ENCODE data around the gene RNF8. TPM values are rescaled to one million over a fixed set of nuclear protein-coding genes. Genes with fewer than 3 reads are reported as not detected.

The RNF8 gene
- polyA plus RNA-seq, 3 donors = 4.2 to 4.9 (median 4.7) TPM

DNA sequence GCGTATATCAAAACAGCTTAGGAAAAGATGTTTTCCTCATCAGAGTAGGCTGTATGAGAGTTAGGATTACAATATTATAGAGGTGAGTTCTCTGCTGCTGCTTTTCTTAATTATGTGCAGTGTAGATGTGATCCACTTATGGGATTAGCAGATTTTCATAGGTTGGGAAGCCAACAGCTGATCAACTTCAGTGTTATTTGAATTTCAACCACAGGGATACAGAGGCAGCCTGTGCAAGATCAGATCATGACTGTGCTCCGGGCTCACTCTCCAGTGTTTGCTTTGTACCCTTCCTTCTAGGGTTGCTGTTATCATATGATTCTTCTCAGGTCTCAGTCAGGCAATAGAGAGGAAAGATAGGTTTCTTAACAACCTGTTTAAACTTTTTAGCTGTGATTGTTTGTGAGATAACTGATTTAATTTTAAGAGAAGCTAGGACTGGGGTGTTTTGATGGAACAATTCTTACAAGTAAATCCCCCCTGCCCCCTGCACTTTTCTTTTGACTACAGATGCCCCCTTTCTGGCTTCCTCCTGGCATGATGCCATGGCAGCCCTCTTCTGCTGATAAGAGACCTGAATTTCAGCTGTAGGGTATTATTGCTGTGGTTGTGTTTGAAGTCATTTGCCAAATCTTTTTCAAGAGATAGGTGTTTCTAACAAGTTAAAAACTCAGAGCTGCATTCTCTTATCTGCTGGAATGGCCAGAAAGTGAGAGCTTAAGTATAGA is 8.5 kb downstream of the RNF8 start:
- WGBS (ENCODE audit: insufficient coverage) = 100% methylated on average over 1 of the region's 2 CpGs
- no peaks in the 10 kb centered on the region for H3K27me3 ChIP-seq (ENCODE audit: control insufficient read depth in 2 of 2, insufficient read depth in 2 of 2, low read length in 2 of 2)
- H3K9me3 ChIP-seq (replicated peaks in 1 of 2; ENCODE audit: control insufficient read depth in 1 of 2, insufficient read depth in 1 of 2, low read length in 2 of 2) = no peaks in the 10 kb centered on the region

DNA sequence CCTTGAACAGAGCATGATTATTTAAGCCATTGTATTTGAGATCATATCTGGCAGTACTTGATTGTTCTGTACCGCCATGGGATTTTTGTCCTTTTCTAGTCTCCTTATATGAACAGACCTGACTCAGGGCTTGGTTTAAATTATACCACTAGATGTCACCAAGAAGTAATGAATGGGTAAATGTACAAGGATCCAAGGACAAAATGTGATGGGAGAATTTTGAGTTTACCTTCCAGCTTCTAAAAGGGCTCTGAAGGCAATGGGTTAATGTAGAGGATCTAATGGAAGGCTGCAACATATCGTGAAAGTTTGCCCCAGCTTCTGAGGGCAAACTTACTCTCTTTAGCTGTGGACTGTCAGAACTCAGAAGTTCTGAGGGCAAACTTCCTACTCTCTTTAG is 12.0 kb downstream of the RNF8 start:
- Histone ChIP-seq H4K20me1 (ENCODE audit: insufficient read depth, low read length) (no peaks in the 10 kb centered on the region), H3K4me2 (replicated peaks; ENCODE audit: extremely low read depth, low read length, poor library complexity, severe bottlenecking) (no peak overlapping the region), H3K27ac (ENCODE audit: low read depth in 1 of 2, low read length in 2 of 2) (no peak overlapping the region), H3K4me3 (replicated peaks in 1 of 3; ENCODE audit: low read depth in 2 of 3, low read length in 3 of 3) (no peak overlapping the region), H3K79me2 (ENCODE audit: insufficient read depth, low read length) (no peaks in the 10 kb centered on the region), H3K4me1 (ENCODE audit: control insufficient read depth in 1 of 2, insufficient read depth in 2 of 2, low read length in 2 of 2) (peaks cover 12 to 14% of the 10 kb centered on the region in 2 donors), H2AFZ (ENCODE audit: insufficient read depth, low read depth, low read length, poor library complexity, severe bottlenecking) (no peak overlapping the region), H3K36me3 (replicated peaks in 1 of 2; ENCODE audit: control insufficient read depth in 1 of 2, insufficient read depth in 2 of 2, low read length in 2 of 2) (peaks cover 21 to 68% of the 10 kb centered on the region in 2 donors), H3K9ac (ENCODE audit: insufficient read depth, low read length, poor library complexity, severe bottlenecking) (no peak overlapping the region), H3K9me3 (replicated peaks in 1 of 2; ENCODE audit: control insufficient read depth in 1 of 2, insufficient read depth in 1 of 2, low read length in 2 of 2) (no peaks in the 10 kb centered on the region), H3K27me3 (ENCODE audit: control insufficient read depth in 2 of 2, insufficient read depth in 2 of 2, low read length in 2 of 2) (no peaks in the 10 kb centered on the region)
- no peaks in the 10 kb centered on the region for H3K9me3 Mint-ChIP-seq
- H3K27ac Mint-ChIP-seq = no peak overlapping the region
- no peak for DNase-seq
- no peaks in the 10 kb centered on the region for H3K27me3 Mint-ChIP-seq (ENCODE audit: low read depth in 3 of 3)
- no CpG with 5 or more reads among the region's 2 CpGs for WGBS (ENCODE audit: insufficient coverage)
- TF ChIP-seq, protein P1, sequence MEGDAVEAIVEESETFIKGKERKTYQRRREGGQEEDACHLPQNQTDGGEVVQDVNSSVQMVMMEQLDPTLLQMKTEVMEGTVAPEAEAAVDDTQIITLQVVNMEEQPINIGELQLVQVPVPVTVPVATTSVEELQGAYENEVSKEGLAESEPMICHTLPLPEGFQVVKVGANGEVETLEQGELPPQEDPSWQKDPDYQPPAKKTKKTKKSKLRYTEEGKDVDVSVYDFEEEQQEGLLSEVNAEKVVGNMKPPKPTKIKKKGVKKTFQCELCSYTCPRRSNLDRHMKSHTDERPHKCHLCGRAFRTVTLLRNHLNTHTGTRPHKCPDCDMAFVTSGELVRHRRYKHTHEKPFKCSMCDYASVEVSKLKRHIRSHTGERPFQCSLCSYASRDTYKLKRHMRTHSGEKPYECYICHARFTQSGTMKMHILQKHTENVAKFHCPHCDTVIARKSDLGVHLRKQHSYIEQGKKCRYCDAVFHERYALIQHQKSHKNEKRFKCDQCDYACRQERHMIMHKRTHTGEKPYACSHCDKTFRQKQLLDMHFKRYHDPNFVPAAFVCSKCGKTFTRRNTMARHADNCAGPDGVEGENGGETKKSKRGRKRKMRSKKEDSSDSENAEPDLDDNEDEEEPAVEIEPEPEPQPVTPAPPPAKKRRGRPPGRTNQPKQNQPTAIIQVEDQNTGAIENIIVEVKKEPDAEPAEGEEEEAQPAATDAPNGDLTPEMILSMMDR (IDR thresholded peaks at IDR 0.05) = no peak
- H3K36me3 Mint-ChIP-seq = peaks cover 46 to 59% of the 10 kb centered on the region in 2 donors
- H3K4me1 Mint-ChIP-seq = peaks cover 17% of the 10 kb centered on the region
- intact Hi-C loops (cut with micrococcal nuclease) = no loop called here
- H3K4me3 Mint-ChIP-seq = no peak overlapping the region

More for the DNA sequence above, 8.5 kb downstream of the RNF8 start:
- no peak overlapping the region for H3K4me3 ChIP-seq (replicated peaks in 1 of 3; ENCODE audit: low read depth in 2 of 3, low read length in 3 of 3)
- peaks cover 7% of the 10 kb centered on the region for H3K79me2 ChIP-seq (ENCODE audit: insufficient read depth, low read length)
- H3K36me3 ChIP-seq (replicated peaks in 1 of 2; ENCODE audit: control insufficient read depth in 1 of 2, insufficient read depth in 2 of 2, low read length in 2 of 2) = peaks cover 17 to 60% of the 10 kb centered on the region in 2 donors
- H2AFZ ChIP-seq (ENCODE audit: insufficient read depth, low read depth, low read length, poor library complexity, severe bottlenecking) = no peak overlapping the region
- Mint-ChIP-seq H3K4me3 (no peak overlapping the region), H3K9me3 (no peaks in the 10 kb centered on the region), H3K27ac (no peak overlapping the region), H3K36me3 (peaks cover 38 to 46% of the 10 kb centered on the region in 2 donors), H3K27me3 (ENCODE audit: low read depth in 3 of 3) (no peaks in the 10 kb centered on the region), H3K4me1 (peaks cover 8% of the 10 kb centered on the region)
- H3K9ac ChIP-seq (ENCODE audit: insufficient read depth, low read length, poor library complexity, severe bottlenecking) = no peak overlapping the region
- no peaks in the 10 kb centered on the region for H4K20me1 ChIP-seq (ENCODE audit: insufficient read depth, low read length)
- no peak overlapping the region for H3K4me2 ChIP-seq (replicated peaks; ENCODE audit: extremely low read depth, low read length, poor library complexity, severe bottlenecking)
- no peak overlapping the region for H3K27ac ChIP-seq (ENCODE audit: low read depth in 1 of 2, low read length in 2 of 2)
- intact Hi-C loops (cut with micrococcal nuclease) = no loop called here
- TF ChIP-seq, protein P1 (IDR thresholded peaks at IDR 0.05) = no peak
- no peak for DNase-seq
- H3K4me1 ChIP-seq (ENCODE audit: control insufficient read depth in 1 of 2, insufficient read depth in 2 of 2, low read length in 2 of 2) = no peaks in the 10 kb centered on the region

Measured in CD14-positive monocyte (primary cell).